Suprapubic skin (tissue), 4 donors: Measurements from ENCODE around the gene PRICKLE2. TPM values are rescaled to one million over a fixed set of nuclear protein-coding genes. Genes with fewer than 3 reads are reported as not detected.

Experiments used
- DNase-seq, 2 donors: peaks; one replicate each; pipeline ENCODE4 v3.0.0-alpha.2; 2019; ENCODE audit warnings: low spot score in 2 of 2
- H3K27ac ChIP-seq: fragments of 200-600 bp; sonication (generic); one replicate; pipeline ENCODE4 v1.5.1; 2019
- H3K27me3 ChIP-seq: fragments of 200-600 bp; sonication (generic); one replicate; pipeline ENCODE4 v1.5.1; 2019
- H3K36me3 ChIP-seq: fragments of 200-600 bp; sonication (generic); one replicate; pipeline ENCODE4 v1.5.1; 2019
- H3K4me1 ChIP-seq: fragments of 200-600 bp; sonication (generic); one replicate; pipeline ENCODE4 v1.5.1; 2019
- H3K4me3 ChIP-seq: fragments of 200-600 bp; sonication (generic); one replicate; pipeline ENCODE4 v1.5.1; 2019; ENCODE audit warnings: mild to moderate bottlenecking
- H3K9me3 ChIP-seq: fragments of 200-600 bp; sonication (generic); one replicate; pipeline ENCODE4 v1.5.1; 2019
- CTCF ChIP-seq, 2 donors: fragments of 200-600 bp in 1 of 2; fragments of 450-650 bp in 1 of 2; sonication (generic) in 1 of 2; IDR thresholded peaks; one replicate each; pipeline ENCODE4 v1.5.1; 2016 to 2019; ENCODE audit warnings: antibody characterized with exemption in 2 of 2, mild to moderate bottlenecking in 1 of 2, moderate library complexity in 1 of 2
- EP300 ChIP-seq: sonication (generic); formaldehyde crosslinking; IDR thresholded peaks from one replicate; pipeline ENCODE4 v1.6.1; 2017; ENCODE audit warnings: antibody characterized with exemption
- POLR2A ChIP-seq, 2 donors: fragments of 450-650 bp; IDR thresholded peaks; one replicate each; pipeline ENCODE4 v1.6.1; 2017; ENCODE audit warnings: antibody characterized with exemption in 2 of 2, mild to moderate bottlenecking in 2 of 2, moderate library complexity in 2 of 2
- POLR2AphosphoS5 ChIP-seq, 3 donors: sonication (generic); formaldehyde crosslinking; IDR thresholded peaks; one replicate each; pipeline ENCODE4 v1.6.1; 2017; ENCODE audit warnings: antibody characterized with exemption in 3 of 3
- WGBS: methylation state at CpG from one replicate; pipeline ENCODE4 v1.1.5; 2018; 5-methylcytosine and 5-hydroxymethylcytosine counted together
- total RNA-seq, 4 donors: library from RNA; depleted of rRNA; stranded (reverse); fragments of >200 nt; gene quantifications; one replicate each; pipeline ENCODE4 v1.1.0, GENCODE V29; 2016

Gene PRICKLE2
- total RNA-seq, 4 donors from 2014 or later = 6.7 to 14.5 (median 11.9) TPM

- no peak overlapping the region for H3K27ac ChIP-seq
- no peak overlapping the region for H3K4me3 ChIP-seq
- no peaks in the 10 kb centered on the region for H3K27me3 ChIP-seq
- H3K4me1 ChIP-seq = peaks cover 34% of the 10 kb centered on the region
- DNase-seq = no peak
- no peaks in the 10 kb centered on the region for H3K9me3 ChIP-seq
- H3K36me3 ChIP-seq = peaks cover 49% of the 10 kb centered on the region
- 92% methylated on average over 9 of the region's 9 CpGs for WGBS
- TF ChIP-seq EP300 (no peak), POLR2A (IDR thresholded peaks at IDR 0.05) (no peak), CTCF (IDR thresholded peaks at IDR 0.05) (no peak), POLR2AphosphoS5 (IDR thresholded peaks at IDR 0.05) (no peak)
These were observed 72.4 kb downstream of the PRICKLE2 start for GRCh38 chr3:64152676-64153466.

- no peak for TF ChIP-seq EP300
- TF ChIP-seq CTCF (IDR thresholded peaks at IDR 0.05) = no peak
- TF ChIP-seq POLR2AphosphoS5 (IDR thresholded peaks at IDR 0.05) = no peak
- TF ChIP-seq POLR2A (IDR thresholded peaks at IDR 0.05) = no peak
- DNase-seq = no peak
- no peaks in the 10 kb centered on the region for H3K9me3 ChIP-seq
- H3K4me3 ChIP-seq = no peak overlapping the region
- WGBS = 46% methylated on average over 2 of the region's 2 CpGs
- H3K36me3 ChIP-seq = peaks cover 52% of the 10 kb centered on the region
- H3K27ac ChIP-seq = no peak overlapping the region
- peaks cover 26% of the 10 kb centered on the region for H3K4me1 ChIP-seq
- H3K27me3 ChIP-seq = no peaks in the 10 kb centered on the region
These were observed 73.2 kb downstream of the PRICKLE2 start for GRCh38 chr3:64152086-64152485.

- H3K27me3 ChIP-seq = no peaks in the 10 kb centered on the region
- H3K36me3 ChIP-seq = peaks cover 52% of the 10 kb centered on the region
- DNase-seq = no peak
- no peak overlapping the region for H3K4me3 ChIP-seq
- H3K27ac ChIP-seq = no peak overlapping the region
- peaks cover 23% of the 10 kb centered on the region for H3K4me1 ChIP-seq
- no peak for TF ChIP-seq POLR2A (IDR thresholded peaks at IDR 0.05)
- TF ChIP-seq POLR2AphosphoS5 (IDR thresholded peaks at IDR 0.05) = no peak
- no peak for TF ChIP-seq CTCF (IDR thresholded peaks at IDR 0.05)
- TF ChIP-seq EP300 = no peak
- no peaks in the 10 kb centered on the region for H3K9me3 ChIP-seq
- 90% methylated on average over 5 of the region's 5 CpGs for WGBS
These were observed 73.9 kb downstream of the PRICKLE2 start for GRCh38 chr3:64151342-64151871.

- no peak for DNase-seq
- WGBS = 53% methylated on average over 13 of the region's 13 CpGs
- H3K9me3 ChIP-seq = no peaks in the 10 kb centered on the region
- peaks cover 52% of the 10 kb centered on the region for H3K36me3 ChIP-seq
- peak overlapping the region; percentile 46 for H3K27ac ChIP-seq
- H3K27me3 ChIP-seq = no peaks in the 10 kb centered on the region
- H3K4me1 ChIP-seq = peaks cover 23% of the 10 kb centered on the region
- no peak overlapping the region for H3K4me3 ChIP-seq
- TF ChIP-seq CTCF (IDR thresholded peaks at IDR 0.05) = no peak
- TF ChIP-seq EP300 = no peak
- no peak for TF ChIP-seq POLR2AphosphoS5 (IDR thresholded peaks at IDR 0.05)
- TF ChIP-seq POLR2A (IDR thresholded peaks at IDR 0.05) = no peak
These were observed 74.6 kb downstream of the PRICKLE2 start for GRCh38 chr3:64150623-64151207.

GRCh38 chr3:64149886-64150285, 75.4 kb downstream of the PRICKLE2 start:
- no peak for TF ChIP-seq POLR2AphosphoS5 (IDR thresholded peaks at IDR 0.05)
- TF ChIP-seq CTCF (IDR thresholded peaks at IDR 0.05) = no peak
- TF ChIP-seq EP300 = no peak
- no peak for TF ChIP-seq POLR2A (IDR thresholded peaks at IDR 0.05)
- WGBS = 93% methylated on average over 6 of the region's 6 CpGs
- Histone ChIP-seq H3K4me1 (peaks cover 23% of the 10 kb centered on the region), H3K4me3 (no peak overlapping the region), H3K27ac (no peak overlapping the region), H3K9me3 (no peaks in the 10 kb centered on the region), H3K27me3 (no peaks in the 10 kb centered on the region), H3K36me3 (peaks cover 52% of the 10 kb centered on the region)
- DNase-seq = no peak
